NK-92 (cell line): Measurements from ENCODE around the gene DLG1.

ENCODE experiments used
- DNase-seq: peaks from one replicate; lab custom pipeline; 2025; ENCODE audit not compliant: unreplicated experiment; lab: John Stamatoyannopoulos, UW

DLG1 gene

GRCh38 chr3:197320582-197320981 is 22.2 kb upstream of the DLG1 start:
- DNase-seq: no peak

GRCh38 chr3:197317250-197317963 is 19.0 kb upstream of the DLG1 start:
- DNase-seq: no peak

GRCh38 chr3:197312431-197312830 is 14.0 kb upstream of the DLG1 start:
- no peak for DNase-seq

- no peak for DNase-seq
Measured at GRCh38 chr3:197311591-197311990, 13.2 kb upstream of the DLG1 start.

GRCh38 chr3:197309528-197310361 is 11.3 kb upstream of the DLG1 start:
- DNase-seq: no peak

GRCh38 chr3:197308591-197308990 is 10.2 kb upstream of the DLG1 start:
- DNase-seq: no peak

- no peak for DNase-seq
Measured at GRCh38 chr3:197306374-197307086, 8.1 kb upstream of the DLG1 start.

- DNase-seq: no peak
Measured at GRCh38 chr3:197305854-197306253, 7.4 kb upstream of the DLG1 start.

- no peak for DNase-seq
Measured at GRCh38 chr3:197303452-197303851, 5.0 kb upstream of the DLG1 start.

- DNase-seq: no peak
Measured at GRCh38 chr3:197302696-197303341, 4.4 kb upstream of the DLG1 start.

GRCh38 chr3:197302033-197302432 is 3.6 kb upstream of the DLG1 start:
- no peak for DNase-seq

- no peak for DNase-seq
Measured at GRCh38 chr3:197300361-197300760, 1.9 kb upstream of the DLG1 start.

- no peak for DNase-seq
Measured at GRCh38 chr3:197298945-197299854, 788 bp upstream of the DLG1 start.

GRCh38 chr3:197297476-197298340 is 704 bp downstream of the DLG1 start:
- peak; percentile 48 for DNase-seq

GRCh38 chr3:197297002-197297401 is 1.4 kb downstream of the DLG1 start:
- no peak for DNase-seq

GRCh38 chr3:197296545-197296944 is 1.9 kb downstream of the DLG1 start:
- DNase-seq: no peak

- no peak for DNase-seq
Measured at GRCh38 chr3:197295871-197296270, 2.5 kb downstream of the DLG1 start.

GRCh38 chr3:197293605-197294237 is 4.7 kb downstream of the DLG1 start:
- DNase-seq: no peak

- DNase-seq: no peak
Measured at GRCh38 chr3:197292648-197293047, 5.8 kb downstream of the DLG1 start.
